Thyroid gland (tissue), 4 donors: ENCODE results near the gene MYORG.

Experiments
- POLR2A ChIP-seq, 2 donors: fragments of 450-650 bp; IDR thresholded peaks; one replicate each; pipeline ENCODE4 v1.6.1; 2017; ENCODE audit warnings: antibody characterized with exemption in 2 of 2, mild to moderate bottlenecking in 2 of 2, moderate library complexity in 1 of 2
- TF ChIP-seq, protein P1 (sequence below), 6 experiments: fragments of 200-600 bp in 3 of 6; fragments of 450-650 bp in 3 of 6; sonication (generic) in 3 of 6; IDR thresholded peaks; one replicate each; pipeline ENCODE4 v1.5.1; 2016 to 2019; ENCODE audit warnings: antibody characterized with exemption in 6 of 6, mild to moderate bottlenecking in 2 of 6, inconsistent platforms in 1 of 6, moderate library complexity in 1 of 6

GRCh38 chr9:34400686-34401602 is 24.2 kb upstream of the MYORG start:
- TF ChIP-seq, protein P1, sequence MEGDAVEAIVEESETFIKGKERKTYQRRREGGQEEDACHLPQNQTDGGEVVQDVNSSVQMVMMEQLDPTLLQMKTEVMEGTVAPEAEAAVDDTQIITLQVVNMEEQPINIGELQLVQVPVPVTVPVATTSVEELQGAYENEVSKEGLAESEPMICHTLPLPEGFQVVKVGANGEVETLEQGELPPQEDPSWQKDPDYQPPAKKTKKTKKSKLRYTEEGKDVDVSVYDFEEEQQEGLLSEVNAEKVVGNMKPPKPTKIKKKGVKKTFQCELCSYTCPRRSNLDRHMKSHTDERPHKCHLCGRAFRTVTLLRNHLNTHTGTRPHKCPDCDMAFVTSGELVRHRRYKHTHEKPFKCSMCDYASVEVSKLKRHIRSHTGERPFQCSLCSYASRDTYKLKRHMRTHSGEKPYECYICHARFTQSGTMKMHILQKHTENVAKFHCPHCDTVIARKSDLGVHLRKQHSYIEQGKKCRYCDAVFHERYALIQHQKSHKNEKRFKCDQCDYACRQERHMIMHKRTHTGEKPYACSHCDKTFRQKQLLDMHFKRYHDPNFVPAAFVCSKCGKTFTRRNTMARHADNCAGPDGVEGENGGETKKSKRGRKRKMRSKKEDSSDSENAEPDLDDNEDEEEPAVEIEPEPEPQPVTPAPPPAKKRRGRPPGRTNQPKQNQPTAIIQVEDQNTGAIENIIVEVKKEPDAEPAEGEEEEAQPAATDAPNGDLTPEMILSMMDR (IDR thresholded peaks at IDR 0.05), result no peak
- TF ChIP-seq POLR2A (IDR thresholded peaks at IDR 0.05), result no peak
